HG02885 (cell line): ENCODE measurements around the gene CCN5.

Experiments used
- ATAC-seq: cut with Tn5 transposase; IDR thresholded peaks from one replicate; pipeline ENCODE4 v1.9.1; 2021; ENCODE audit warnings: mild to moderate bottlenecking; ENCODE audit not compliant: unreplicated experiment, poor library complexity

Gene CCN5

DNA sequence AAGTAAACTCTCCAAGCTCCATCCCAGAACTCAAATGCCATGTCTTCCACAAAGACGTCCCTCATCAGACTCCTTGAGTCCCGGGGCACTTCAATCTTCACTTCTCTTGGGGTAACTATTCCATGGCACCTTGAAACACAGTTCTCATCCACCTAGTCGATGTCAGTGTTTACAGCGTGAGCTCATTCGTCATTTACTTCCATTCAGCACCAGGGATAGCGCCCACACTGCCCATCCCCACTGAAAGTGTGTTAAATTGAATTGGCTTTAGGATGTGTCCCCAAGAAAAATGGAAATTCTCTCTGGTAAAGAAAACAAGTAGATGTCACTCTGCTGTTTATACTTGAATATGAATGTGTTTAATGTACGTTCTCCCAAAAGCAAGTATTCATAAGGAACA lies 61.8 kb downstream of the CCN5 start:
- no peak for ATAC-seq
